Measurements from ENCODE around the gene ZBTB18. TPM values are rescaled to one million over a fixed set of nuclear protein-coding genes. Genes with fewer than 3 reads are reported as not detected.

The ZBTB18 gene
- polyA plus RNA-seq, 1 donor from 2014 or later, result 30.6 TPM

DNA sequence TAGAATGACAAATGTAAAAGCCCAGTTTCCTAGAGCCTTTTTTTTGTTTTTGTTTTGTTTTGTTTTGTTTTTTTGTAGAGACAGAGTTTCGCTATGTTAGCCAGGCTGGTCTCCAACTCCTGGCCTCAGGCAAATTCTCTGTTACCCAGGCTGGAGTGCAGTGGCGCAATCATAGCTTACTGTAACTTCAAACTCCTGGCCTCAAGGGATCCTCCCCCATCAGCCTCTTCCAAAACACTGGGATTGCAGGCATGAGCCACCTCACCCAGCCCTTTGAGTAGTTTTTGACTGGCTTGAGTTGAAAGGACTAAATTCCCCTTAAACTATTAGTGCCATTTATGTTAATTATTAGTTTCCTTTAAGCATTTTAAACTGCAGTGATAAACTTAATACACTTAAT, 28.8 kb upstream of the ZBTB18 start:
- H3K9ac ChIP-seq (ENCODE audit: low read length), result no peak overlapping the region
- TF ChIP-seq RAD21 (conservative IDR thresholded peaks at IDR 0.05) (no peak), MXI1 (conservative IDR thresholded peaks at IDR 0.05; ENCODE audit: poor library complexity, severe bottlenecking) (no peak), EP300 (conservative IDR thresholded peaks at IDR 0.05; ENCODE audit: poor library complexity, severe bottlenecking) (no peak), EZH2 (IDR thresholded peaks at IDR 0.05; ENCODE audit: borderline replicate concordance, insufficient read depth, low read length, poor library complexity, severe bottlenecking) (no peak), TAF1 (IDR thresholded peaks at IDR 0.05; ENCODE audit: low read depth) (no peak), POLR2AphosphoS5 (IDR thresholded peaks at IDR 0.05) (no peak), SMC3 (conservative IDR thresholded peaks at IDR 0.05; ENCODE audit: poor library complexity) (no peak)
- TF ChIP-seq, protein P1, sequence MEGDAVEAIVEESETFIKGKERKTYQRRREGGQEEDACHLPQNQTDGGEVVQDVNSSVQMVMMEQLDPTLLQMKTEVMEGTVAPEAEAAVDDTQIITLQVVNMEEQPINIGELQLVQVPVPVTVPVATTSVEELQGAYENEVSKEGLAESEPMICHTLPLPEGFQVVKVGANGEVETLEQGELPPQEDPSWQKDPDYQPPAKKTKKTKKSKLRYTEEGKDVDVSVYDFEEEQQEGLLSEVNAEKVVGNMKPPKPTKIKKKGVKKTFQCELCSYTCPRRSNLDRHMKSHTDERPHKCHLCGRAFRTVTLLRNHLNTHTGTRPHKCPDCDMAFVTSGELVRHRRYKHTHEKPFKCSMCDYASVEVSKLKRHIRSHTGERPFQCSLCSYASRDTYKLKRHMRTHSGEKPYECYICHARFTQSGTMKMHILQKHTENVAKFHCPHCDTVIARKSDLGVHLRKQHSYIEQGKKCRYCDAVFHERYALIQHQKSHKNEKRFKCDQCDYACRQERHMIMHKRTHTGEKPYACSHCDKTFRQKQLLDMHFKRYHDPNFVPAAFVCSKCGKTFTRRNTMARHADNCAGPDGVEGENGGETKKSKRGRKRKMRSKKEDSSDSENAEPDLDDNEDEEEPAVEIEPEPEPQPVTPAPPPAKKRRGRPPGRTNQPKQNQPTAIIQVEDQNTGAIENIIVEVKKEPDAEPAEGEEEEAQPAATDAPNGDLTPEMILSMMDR (IDR thresholded peaks at IDR 0.05; ENCODE audit: poor library complexity, severe bottlenecking), result no peak
- TF ChIP-seq, protein P2, sequence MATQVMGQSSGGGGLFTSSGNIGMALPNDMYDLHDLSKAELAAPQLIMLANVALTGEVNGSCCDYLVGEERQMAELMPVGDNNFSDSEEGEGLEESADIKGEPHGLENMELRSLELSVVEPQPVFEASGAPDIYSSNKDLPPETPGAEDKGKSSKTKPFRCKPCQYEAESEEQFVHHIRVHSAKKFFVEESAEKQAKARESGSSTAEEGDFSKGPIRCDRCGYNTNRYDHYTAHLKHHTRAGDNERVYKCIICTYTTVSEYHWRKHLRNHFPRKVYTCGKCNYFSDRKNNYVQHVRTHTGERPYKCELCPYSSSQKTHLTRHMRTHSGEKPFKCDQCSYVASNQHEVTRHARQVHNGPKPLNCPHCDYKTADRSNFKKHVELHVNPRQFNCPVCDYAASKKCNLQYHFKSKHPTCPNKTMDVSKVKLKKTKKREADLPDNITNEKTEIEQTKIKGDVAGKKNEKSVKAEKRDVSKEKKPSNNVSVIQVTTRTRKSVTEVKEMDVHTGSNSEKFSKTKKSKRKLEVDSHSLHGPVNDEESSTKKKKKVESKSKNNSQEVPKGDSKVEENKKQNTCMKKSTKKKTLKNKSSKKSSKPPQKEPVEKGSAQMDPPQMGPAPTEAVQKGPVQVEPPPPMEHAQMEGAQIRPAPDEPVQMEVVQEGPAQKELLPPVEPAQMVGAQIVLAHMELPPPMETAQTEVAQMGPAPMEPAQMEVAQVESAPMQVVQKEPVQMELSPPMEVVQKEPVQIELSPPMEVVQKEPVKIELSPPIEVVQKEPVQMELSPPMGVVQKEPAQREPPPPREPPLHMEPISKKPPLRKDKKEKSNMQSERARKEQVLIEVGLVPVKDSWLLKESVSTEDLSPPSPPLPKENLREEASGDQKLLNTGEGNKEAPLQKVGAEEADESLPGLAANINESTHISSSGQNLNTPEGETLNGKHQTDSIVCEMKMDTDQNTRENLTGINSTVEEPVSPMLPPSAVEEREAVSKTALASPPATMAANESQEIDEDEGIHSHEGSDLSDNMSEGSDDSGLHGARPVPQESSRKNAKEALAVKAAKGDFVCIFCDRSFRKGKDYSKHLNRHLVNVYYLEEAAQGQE (IDR thresholded peaks at IDR 0.05; ENCODE audit: borderline replicate concordance), result no peak
- no peak overlapping the region for H3K4me2 ChIP-seq (ENCODE audit: low read length)
- no peaks in the 10 kb centered on the region for H3K9me2 ChIP-seq (ENCODE audit: insufficient read depth, low read length)
- H3F3A ChIP-seq (ENCODE audit: insufficient read depth, low read length, poor library complexity, severe bottlenecking), result no peaks in the 10 kb centered on the region
- H3K4me3 ChIP-seq (ENCODE audit: low read length), result no peak overlapping the region
- no peaks in the 10 kb centered on the region for H3K36me3 ChIP-seq (ENCODE audit: insufficient read depth, low read length)
- H3K9me3 ChIP-seq (ENCODE audit: low read length), result no peaks in the 10 kb centered on the region
- H3K27me3 ChIP-seq (ENCODE audit: insufficient read depth, low read depth, low read length), result no peaks in the 10 kb centered on the region
- H3K27ac ChIP-seq (ENCODE audit: low read length), result no peak overlapping the region
- no peaks in the 10 kb centered on the region for H3K79me2 ChIP-seq (replicated peaks; ENCODE audit: insufficient read depth, low read length)
- no peaks in the 10 kb centered on the region for H4K20me1 ChIP-seq (ENCODE audit: insufficient read depth)
- no peak overlapping the region for H2AFZ ChIP-seq (ENCODE audit: low read depth, low read length)

DNA sequence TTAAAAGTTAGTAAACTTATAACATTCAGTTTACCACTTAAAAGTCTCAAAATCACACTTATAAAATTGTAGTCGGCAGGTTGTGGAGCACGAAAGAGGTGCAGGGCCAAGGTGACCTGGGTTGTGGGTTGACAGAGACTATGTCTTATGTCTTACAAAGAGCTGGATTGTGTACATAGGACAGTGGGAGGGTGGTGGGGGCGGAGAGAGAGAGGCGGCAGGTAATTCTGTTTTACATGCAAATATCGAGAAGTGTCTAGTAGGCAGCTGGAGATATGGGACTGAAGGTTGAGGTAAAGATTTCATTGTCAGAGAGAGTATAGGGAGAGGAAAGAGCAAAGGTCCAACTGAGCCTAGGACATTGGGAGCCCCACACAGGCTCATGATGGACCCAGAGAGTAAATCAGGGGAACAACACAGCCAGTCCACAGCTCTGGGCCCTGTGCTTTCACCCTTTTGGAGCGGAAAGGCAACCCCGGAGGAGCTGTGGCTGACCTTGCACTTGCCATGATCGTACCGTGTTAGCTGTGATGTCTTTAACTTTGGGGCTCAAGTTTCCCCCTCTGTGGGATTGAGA, 28.1 kb upstream of the ZBTB18 start:
- no peak overlapping the region for H3K4me2 ChIP-seq (ENCODE audit: low read length)
- TF ChIP-seq TAF1 (IDR thresholded peaks at IDR 0.05; ENCODE audit: low read depth), result no peak
- TF ChIP-seq, protein P2 (IDR thresholded peaks at IDR 0.05; ENCODE audit: borderline replicate concordance), result no peak
- TF ChIP-seq EZH2 (IDR thresholded peaks at IDR 0.05; ENCODE audit: borderline replicate concordance, insufficient read depth, low read length, poor library complexity, severe bottlenecking), result no peak
- TF ChIP-seq POLR2AphosphoS5 (IDR thresholded peaks at IDR 0.05), result no peak
- no peak for TF ChIP-seq RAD21 (conservative IDR thresholded peaks at IDR 0.05)
- TF ChIP-seq SMC3 (conservative IDR thresholded peaks at IDR 0.05; ENCODE audit: poor library complexity), result no peak
- TF ChIP-seq, protein P1 (IDR thresholded peaks at IDR 0.05; ENCODE audit: poor library complexity, severe bottlenecking), result no peak
- no peaks in the 10 kb centered on the region for H4K20me1 ChIP-seq (ENCODE audit: insufficient read depth)
- no peak overlapping the region for H3K9ac ChIP-seq (ENCODE audit: low read length)
- H3K36me3 ChIP-seq (ENCODE audit: insufficient read depth, low read length), result no peaks in the 10 kb centered on the region
- no peaks in the 10 kb centered on the region for H3F3A ChIP-seq (ENCODE audit: insufficient read depth, low read length, poor library complexity, severe bottlenecking)
- H3K9me2 ChIP-seq (ENCODE audit: insufficient read depth, low read length), result no peaks in the 10 kb centered on the region
- H2AFZ ChIP-seq (ENCODE audit: low read depth, low read length), result no peak overlapping the region
- H3K9me3 ChIP-seq (ENCODE audit: low read length), result no peaks in the 10 kb centered on the region
- no peaks in the 10 kb centered on the region for H3K27me3 ChIP-seq (ENCODE audit: insufficient read depth, low read depth, low read length)
- no peaks in the 10 kb centered on the region for H3K79me2 ChIP-seq (replicated peaks; ENCODE audit: insufficient read depth, low read length)
- H3K27ac ChIP-seq (ENCODE audit: low read length), result no peak overlapping the region
- no peak overlapping the region for H3K4me3 ChIP-seq (ENCODE audit: low read length)
